ENCODE data around the gene MPZL3. TPM values are rescaled to one million over a fixed set of nuclear protein-coding genes. Genes with fewer than 3 reads are reported as not detected.

The MPZL3 gene, protein sequence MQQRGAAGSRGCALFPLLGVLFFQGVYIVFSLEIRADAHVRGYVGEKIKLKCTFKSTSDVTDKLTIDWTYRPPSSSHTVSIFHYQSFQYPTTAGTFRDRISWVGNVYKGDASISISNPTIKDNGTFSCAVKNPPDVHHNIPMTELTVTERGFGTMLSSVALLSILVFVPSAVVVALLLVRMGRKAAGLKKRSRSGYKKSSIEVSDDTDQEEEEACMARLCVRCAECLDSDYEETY
- total RNA-seq = under 1 TPM; 0.16 to 0.55 (median 0.31) TPM
- 1 to 10 TPM; 2.4 to 6.2 (median 4.4) TPM for polyA plus RNA-seq

DNA sequence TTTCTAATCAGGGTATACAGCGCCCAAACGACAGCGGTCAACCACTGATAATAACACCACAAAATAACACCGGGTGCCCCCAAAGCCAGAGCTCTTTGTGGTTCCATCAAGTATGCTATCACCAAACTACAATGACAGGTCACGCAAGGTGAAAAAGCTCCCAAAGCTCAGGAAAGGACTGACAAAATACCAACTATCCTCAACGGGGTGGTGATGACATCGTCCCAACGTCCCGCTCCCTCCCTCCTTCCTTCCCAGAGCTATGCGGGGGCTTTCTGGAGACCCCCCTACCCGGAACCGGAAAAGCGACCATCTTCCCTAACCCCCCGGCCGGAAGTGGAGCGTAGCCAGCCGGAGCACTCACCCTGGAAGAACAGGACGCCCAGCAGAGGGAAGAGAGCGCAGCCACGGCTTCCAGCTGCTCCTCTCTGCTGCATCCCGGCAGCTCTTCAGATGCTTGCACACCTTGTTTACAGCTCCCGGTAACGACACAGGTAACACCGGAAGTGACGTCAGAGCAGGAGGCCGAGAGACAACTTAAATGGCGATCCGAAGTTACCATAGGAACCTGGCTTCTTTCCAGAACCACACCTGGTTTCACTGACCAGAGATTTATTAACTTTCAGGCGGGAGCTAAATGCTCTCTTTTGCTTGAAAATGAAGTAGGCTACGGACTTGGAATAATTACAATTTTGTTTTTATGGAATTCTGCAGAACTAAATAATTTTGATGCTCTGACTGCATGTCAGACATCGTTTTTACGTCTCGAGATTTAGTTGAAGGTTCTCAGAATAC is at the start of gene MPZL3:
Gene MPZL3 (minus strand): TSS at position 508 of the 795 bp plus-strand sequence. CDS start 71 bp downstream, at position 437.
- Histone ChIP-seq H3K9me3 (peaks cover 0 to 2% (median 0%) of the 10 kb centered on the region in 4 donors), H3K36me3 (no peaks in the 10 kb centered on the region), H3K27me3 (peaks cover 0 to 20% (median 0%) of the 10 kb centered on the region in 3 donors), H3K4me3 (peak within 1 kb of the TSS; percentile 43 to 67 (median 60)), H3K27ac (peak within 1 kb of the TSS; percentile 37 to 63 (median 59)), H3K4me1 (peaks cover 0 to 11% (median 5%) of the 10 kb centered on the region in 4 donors)
- intact Hi-C loops (cut with DNase I) = no loop called here
- peak; percentile 82 for DNase-seq
- TF ChIP-seq POLR2A (IDR thresholded peaks at IDR 0.05) (peak in 1 of 2 donors; percentile 47), EP300 (IDR thresholded peaks at IDR 0.05) (peak in 1 of 4 donors; percentile 27), POLR2AphosphoS5 (IDR thresholded peaks at IDR 0.05) (peak in 2 of 4 donors; percentile 43 to 46)
- TF ChIP-seq, protein P1, sequence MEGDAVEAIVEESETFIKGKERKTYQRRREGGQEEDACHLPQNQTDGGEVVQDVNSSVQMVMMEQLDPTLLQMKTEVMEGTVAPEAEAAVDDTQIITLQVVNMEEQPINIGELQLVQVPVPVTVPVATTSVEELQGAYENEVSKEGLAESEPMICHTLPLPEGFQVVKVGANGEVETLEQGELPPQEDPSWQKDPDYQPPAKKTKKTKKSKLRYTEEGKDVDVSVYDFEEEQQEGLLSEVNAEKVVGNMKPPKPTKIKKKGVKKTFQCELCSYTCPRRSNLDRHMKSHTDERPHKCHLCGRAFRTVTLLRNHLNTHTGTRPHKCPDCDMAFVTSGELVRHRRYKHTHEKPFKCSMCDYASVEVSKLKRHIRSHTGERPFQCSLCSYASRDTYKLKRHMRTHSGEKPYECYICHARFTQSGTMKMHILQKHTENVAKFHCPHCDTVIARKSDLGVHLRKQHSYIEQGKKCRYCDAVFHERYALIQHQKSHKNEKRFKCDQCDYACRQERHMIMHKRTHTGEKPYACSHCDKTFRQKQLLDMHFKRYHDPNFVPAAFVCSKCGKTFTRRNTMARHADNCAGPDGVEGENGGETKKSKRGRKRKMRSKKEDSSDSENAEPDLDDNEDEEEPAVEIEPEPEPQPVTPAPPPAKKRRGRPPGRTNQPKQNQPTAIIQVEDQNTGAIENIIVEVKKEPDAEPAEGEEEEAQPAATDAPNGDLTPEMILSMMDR (IDR thresholded peaks at IDR 0.05) = no peak
- 1 to 2% methylated on average over 33 of the region's 33 CpGs for WGBS, 2 donors

- TF ChIP-seq POLR2AphosphoS5 (IDR thresholded peaks at IDR 0.05) = no peak
- TF ChIP-seq POLR2A (IDR thresholded peaks at IDR 0.05) = no peak
- no peak for TF ChIP-seq EP300 (IDR thresholded peaks at IDR 0.05)
- TF ChIP-seq, protein P1 (IDR thresholded peaks at IDR 0.05) = no peak
- Histone ChIP-seq H3K4me3 (no peak overlapping the region), H3K27ac (no peak overlapping the region), H3K9me3 (no peaks in the 10 kb centered on the region), H3K4me1 (peaks cover 0 to 7% (median 0%) of the 10 kb centered on the region in 4 donors), H3K27me3 (peaks cover 0 to 14% (median 0%) of the 10 kb centered on the region in 3 donors), H3K36me3 (no peaks in the 10 kb centered on the region)
- intact Hi-C loops (cut with DNase I) = no loop called here
- WGBS, 2 donors = 72 to 83% methylated on average over 8 of the region's 8 CpGs
- DNase-seq = no peak
These were observed 49.5 kb upstream of the MPZL3 start for GRCh38 chr11:118301600-118302195.

DNA sequence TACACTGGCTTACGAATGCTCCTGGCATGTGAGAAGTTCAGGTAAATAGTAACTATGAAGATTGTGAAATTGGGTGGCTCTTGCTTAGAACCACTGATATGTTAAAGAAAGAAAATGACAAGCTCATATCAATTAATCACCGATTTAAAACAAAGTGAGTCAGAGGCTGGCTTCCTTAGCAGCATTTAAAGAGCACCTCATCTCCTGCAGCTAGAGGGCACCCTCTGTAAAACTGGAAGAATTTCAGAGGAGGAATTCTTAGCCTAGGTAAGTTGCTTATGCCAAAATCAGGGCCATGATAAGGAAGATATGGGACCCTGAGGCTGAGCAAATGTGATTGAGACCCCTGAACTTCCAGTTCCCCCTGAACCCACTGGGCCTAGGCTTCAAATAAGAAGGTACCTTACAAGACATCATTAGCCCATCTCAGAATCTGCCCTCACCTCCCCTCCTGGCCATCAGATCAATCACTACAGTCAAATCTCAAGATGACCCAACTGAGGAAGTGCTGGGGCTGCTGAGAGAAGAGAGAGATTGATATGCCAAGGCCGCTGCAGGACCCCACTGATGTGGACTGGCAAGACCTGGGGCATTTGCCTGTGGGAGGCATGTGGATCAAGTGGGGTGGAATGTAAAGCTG is 43.8 kb upstream of the MPZL3 start:
- intact Hi-C loops (cut with DNase I) = no loop called here
- Histone ChIP-seq H3K4me1 (peaks cover 0 to 7% (median 0%) of the 10 kb centered on the region in 4 donors), H3K4me3 (no peak overlapping the region), H3K9me3 (no peaks in the 10 kb centered on the region), H3K27me3 (no peaks in the 10 kb centered on the region), H3K27ac (no peak overlapping the region), H3K36me3 (no peaks in the 10 kb centered on the region)
- TF ChIP-seq POLR2A (IDR thresholded peaks at IDR 0.05) (no peak), POLR2AphosphoS5 (IDR thresholded peaks at IDR 0.05) (no peak), EP300 (IDR thresholded peaks at IDR 0.05) (no peak)
- TF ChIP-seq, protein P1 (IDR thresholded peaks at IDR 0.05) = no peak
- WGBS, 2 donors = 50 to 59% methylated on average over 3 of the region's 3 CpGs
- no peak for DNase-seq

GRCh38 chr11:118295199-118295598 is 43.0 kb upstream of the MPZL3 start:
- H3K27me3 ChIP-seq = no peaks in the 10 kb centered on the region
- intact Hi-C loops (cut with DNase I) = no loop called here
- H3K4me1 ChIP-seq = peaks cover 0 to 7% (median 0%) of the 10 kb centered on the region in 4 donors
- H3K27ac ChIP-seq = no peak overlapping the region
- no peak overlapping the region for H3K4me3 ChIP-seq
- TF ChIP-seq, protein P1 (IDR thresholded peaks at IDR 0.05) = no peak
- no peak for TF ChIP-seq POLR2A (IDR thresholded peaks at IDR 0.05)
- TF ChIP-seq POLR2AphosphoS5 (IDR thresholded peaks at IDR 0.05) = no peak
- TF ChIP-seq EP300 (IDR thresholded peaks at IDR 0.05) = no peak
- no peaks in the 10 kb centered on the region for H3K36me3 ChIP-seq
- no peaks in the 10 kb centered on the region for H3K9me3 ChIP-seq
- 68 to 81% methylated on average over 5 of the region's 5 CpGs for WGBS, 2 donors
- DNase-seq = no peak
